Kidney (tissue), 14 donors: Measurements from ENCODE around the gene ASL. TPM values are rescaled to one million over a fixed set of nuclear protein-coding genes. Genes with fewer than 3 reads are reported as not detected.
A peak's percentile ranks its signal among the peaks of the same experiment; 100 is the strongest.

Experiments
- DNase-seq, 5 donors: peaks; one replicate each; pipeline ENCODE4 v3.0.0-alpha.2; 2013 to 2020
- FAIRE-seq: peaks from 2 replicates; lab custom pipeline; 2012; peaks lifted over from hg19 to GRCh38; lab: Jason Lieb, UNC
- H3K27ac ChIP-seq, 2 donors: one replicate each; pipeline ENCODE4 v1.7.0; 2013; ENCODE audit warnings: low read depth in 2 of 2, low read length in 2 of 2, inconsistent platforms in 1 of 2
- H3K27me3 ChIP-seq: one replicate; pipeline ENCODE4 v1.7.1; 2013; ENCODE audit warnings: low read length, inconsistent platforms; ENCODE audit not compliant: control insufficient read depth, insufficient read depth
- H3K36me3 ChIP-seq, 3 donors: one replicate each; pipeline versions ENCODE4 v1.7.0 to v1.7.1; 2013; ENCODE audit warnings: low read length in 3 of 3, control low read depth in 1 of 3, inconsistent platforms in 1 of 3; ENCODE audit not compliant: insufficient read depth in 3 of 3, control insufficient read depth in 2 of 3
- H3K4me1 ChIP-seq, 3 donors: one replicate each; pipeline versions ENCODE4 v1.7.0 to v1.7.1; 2013; ENCODE audit warnings: low read length in 3 of 3, inconsistent platforms in 1 of 3, low read depth in 1 of 3; ENCODE audit not compliant: control insufficient read depth in 2 of 3, insufficient read depth in 2 of 3
- H3K4me3 ChIP-seq, 3 donors: one replicate each; pipeline versions ENCODE4 v1.7.0 to v1.8.1; 2013; ENCODE audit warnings: low read length in 3 of 3, control low read depth in 1 of 3, inconsistent platforms in 1 of 3
- H3K9ac ChIP-seq, 3 donors: one replicate each; pipeline versions ENCODE4 v1.7.0 to v1.7.1; 2013; ENCODE audit warnings: low read length in 3 of 3, control low read depth in 1 of 3, inconsistent platforms in 1 of 3
- H3K9me3 ChIP-seq, 3 donors: one replicate each; pipeline versions ENCODE4 v1.7.0 to v1.7.1; 2013; ENCODE audit warnings: low read length in 3 of 3, control low read depth in 1 of 3, inconsistent platforms in 1 of 3; ENCODE audit not compliant: control insufficient read depth in 2 of 3, insufficient read depth in 1 of 3
- intact Hi-C: fragments of 100-400 bp; cut with DNase I; formaldehyde crosslinking; loops from one replicate; pipeline ENCODE4 v1.11.1; 2022
- polyA plus RNA-seq: library from polyadenylated mRNA; stranded (reverse); fragments of 350-450 nt; fragmentation: Illumina TruSeq; extraction: RNeasy Lipid Tissue Mini Kit (QIAGEN cat#74804); gene quantifications from one replicate; pipeline ENCODE4 v1.2.3, GENCODE V29; 2014; ENCODE audit warnings: low read depth, low replicate concordance; ENCODE audit not compliant: insufficient read depth
- total RNA-seq: library from RNA; stranded (reverse); fragmentation: NEBNext Ultra II Directional; extraction: Animal tissue kit (Norgen Biotek cat#: 25700); gene quantifications from one replicate; pipeline ENCODE4 v1.2.1, GENCODE V29; 2021
- TF ChIP-seq, protein P1 (sequence below): IDR thresholded peaks from 3 replicates; pipeline ENCODE4 v1.5.1; 2012; ENCODE audit warnings: mild to moderate bottlenecking, moderate library complexity, borderline replicate concordance; ENCODE audit not compliant: insufficient read depth; ENCODE audit errors: extremely low read depth
- donor health status: control.
- donor health status: control.
- donor health status: control.
- donor health status: control.
- donor health status: control.
- donor health status: DM: yes; HTN: yes; CAD: no.
- donor health status: Normal renal cell carcinoma (clear cell type).

The ASL gene
- total and polyA plus RNA-seq, 2 donors from 2014 or later = 57.2 to 111 TPM

DNA sequence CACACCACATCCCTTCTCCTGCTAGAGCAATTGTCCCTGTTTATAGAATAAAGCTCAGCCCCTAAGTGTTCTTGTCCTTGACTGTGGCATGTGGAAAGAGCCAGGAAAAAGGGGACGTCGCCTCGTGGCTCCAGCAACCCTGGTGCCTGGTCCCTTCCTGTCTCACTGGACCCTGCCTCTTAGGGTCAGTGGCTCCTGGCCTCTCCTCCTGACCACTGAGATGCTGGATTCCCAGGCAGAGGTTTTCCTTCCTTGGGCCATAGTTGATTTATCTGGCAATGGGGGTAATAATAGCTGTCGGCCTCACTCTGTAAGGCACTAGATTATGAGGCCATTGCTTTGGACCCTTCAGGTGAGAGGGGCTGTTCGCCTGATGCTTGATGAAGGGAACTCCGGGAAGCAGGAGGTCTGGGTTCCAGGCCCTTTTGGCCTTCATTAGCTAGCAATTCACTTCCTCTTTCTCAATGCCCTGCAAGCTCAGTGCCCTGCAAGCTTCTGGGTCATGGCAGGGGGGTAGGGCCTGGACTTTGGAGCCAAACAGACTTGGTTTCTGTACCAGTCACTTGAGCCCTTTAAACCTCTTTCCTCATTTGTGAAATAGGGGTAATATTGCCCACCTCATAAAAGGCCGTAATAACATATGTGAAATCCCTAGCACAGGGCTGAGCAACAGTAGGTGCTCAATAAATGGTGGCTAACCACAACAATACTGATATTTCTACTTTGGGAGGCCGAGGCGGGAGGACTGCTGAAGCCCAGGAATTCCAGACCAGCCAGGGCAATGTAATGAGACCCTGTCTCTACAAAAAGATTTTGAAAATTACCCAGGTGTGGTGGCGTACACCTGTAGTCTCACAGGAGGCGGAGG is 1.1 kb downstream of the ASL start:
- no peak for FAIRE-seq
- H3K27ac ChIP-seq = peak overlapping the region; percentile 60 to 71
- intact Hi-C loops = no loop called here

DNA sequence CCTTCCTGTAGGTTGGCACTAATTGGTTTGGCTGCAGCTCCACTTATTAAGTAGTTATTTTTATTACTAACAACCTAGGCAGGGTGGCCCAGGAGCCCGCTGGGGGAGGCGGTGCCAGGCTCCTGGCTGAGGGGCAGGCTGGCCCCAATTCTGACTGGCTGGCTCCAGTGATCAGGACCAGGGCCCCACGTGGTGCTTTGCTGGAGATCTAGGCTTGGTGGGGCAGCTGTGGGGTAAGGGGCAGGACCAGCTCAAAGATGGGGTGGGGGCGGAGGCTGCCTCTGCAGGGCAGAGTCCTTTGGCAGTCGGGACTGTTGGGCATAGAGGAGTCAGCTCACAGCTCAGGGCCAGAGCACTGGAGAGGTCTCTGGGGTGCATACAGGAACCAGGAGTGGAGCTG is 2.4 kb downstream of the ASL start:
- no peak overlapping the region for H3K9ac ChIP-seq
- no peaks in the 10 kb centered on the region for H3K27me3 ChIP-seq
- intact Hi-C loops = no loop called here
- FAIRE-seq (no peak), DNase-seq (no peak)
- no peak overlapping the region for H3K27ac ChIP-seq
- peaks cover 0 to 11% (median 0%) of the 10 kb centered on the region in 3 donors for H3K4me1 ChIP-seq
- TF ChIP-seq, protein P1, sequence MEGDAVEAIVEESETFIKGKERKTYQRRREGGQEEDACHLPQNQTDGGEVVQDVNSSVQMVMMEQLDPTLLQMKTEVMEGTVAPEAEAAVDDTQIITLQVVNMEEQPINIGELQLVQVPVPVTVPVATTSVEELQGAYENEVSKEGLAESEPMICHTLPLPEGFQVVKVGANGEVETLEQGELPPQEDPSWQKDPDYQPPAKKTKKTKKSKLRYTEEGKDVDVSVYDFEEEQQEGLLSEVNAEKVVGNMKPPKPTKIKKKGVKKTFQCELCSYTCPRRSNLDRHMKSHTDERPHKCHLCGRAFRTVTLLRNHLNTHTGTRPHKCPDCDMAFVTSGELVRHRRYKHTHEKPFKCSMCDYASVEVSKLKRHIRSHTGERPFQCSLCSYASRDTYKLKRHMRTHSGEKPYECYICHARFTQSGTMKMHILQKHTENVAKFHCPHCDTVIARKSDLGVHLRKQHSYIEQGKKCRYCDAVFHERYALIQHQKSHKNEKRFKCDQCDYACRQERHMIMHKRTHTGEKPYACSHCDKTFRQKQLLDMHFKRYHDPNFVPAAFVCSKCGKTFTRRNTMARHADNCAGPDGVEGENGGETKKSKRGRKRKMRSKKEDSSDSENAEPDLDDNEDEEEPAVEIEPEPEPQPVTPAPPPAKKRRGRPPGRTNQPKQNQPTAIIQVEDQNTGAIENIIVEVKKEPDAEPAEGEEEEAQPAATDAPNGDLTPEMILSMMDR = no peak
- no peak overlapping the region for H3K4me3 ChIP-seq
- no peaks in the 10 kb centered on the region for H3K9me3 ChIP-seq
- H3K36me3 ChIP-seq = peaks cover 0 to 12% (median 7%) of the 10 kb centered on the region in 3 donors

More for the DNA sequence above, 1.1 kb downstream of the ASL start:
- TF ChIP-seq, protein P1 = no peak
- H3K27me3 ChIP-seq = no peaks in the 10 kb centered on the region
- peak in 1 of 5 donors; percentile 26 for DNase-seq
- no peaks in the 10 kb centered on the region for H3K9me3 ChIP-seq
- peak overlapping the region; percentile 54 to 92 (median 91) for H3K4me3 ChIP-seq
- H3K4me1 ChIP-seq = peaks cover 0 to 11% (median 0%) of the 10 kb centered on the region in 3 donors
- H3K9ac ChIP-seq = peak overlapping the region; percentile 43 to 89 (median 73)
- H3K36me3 ChIP-seq = peaks cover 0 to under 1% (median 0%) of the 10 kb centered on the region in 3 donors

DNA sequence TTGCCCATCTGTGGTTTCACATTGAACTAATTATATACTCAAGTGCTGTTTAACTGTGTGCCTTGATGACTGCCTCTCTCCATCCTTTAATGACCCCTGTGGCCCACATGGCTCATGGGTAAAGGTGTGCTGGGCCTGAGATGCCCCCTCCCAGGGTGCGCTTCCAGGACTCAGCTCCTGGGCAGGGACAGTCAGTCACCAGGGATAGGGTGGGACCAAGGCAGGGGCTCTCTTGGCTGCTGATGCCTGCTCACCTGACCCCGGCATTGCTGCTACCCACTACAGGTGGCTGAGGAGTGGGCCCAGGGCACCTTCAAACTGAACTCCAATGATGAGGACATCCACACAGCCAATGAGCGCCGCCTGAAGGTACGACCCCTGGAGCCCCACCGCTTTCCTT is 6.5 kb downstream of the ASL start:
- Histone ChIP-seq H3K9me3 (no peaks in the 10 kb centered on the region), H3K4me1 (peaks cover 0 to 2% (median 0%) of the 10 kb centered on the region in 3 donors), H3K4me3 (no peak overlapping the region), H3K9ac (no peak overlapping the region), H3K27me3 (no peaks in the 10 kb centered on the region), H3K27ac (no peak overlapping the region), H3K36me3 (peaks cover 0 to 21% (median 11%) of the 10 kb centered on the region in 3 donors)
- intact Hi-C loops = no loop called here
- no peak for FAIRE-seq
- DNase-seq = no peak
- TF ChIP-seq, protein P1 = no peak
